ENCODE results near the gene FNDC3B.

DNA sequence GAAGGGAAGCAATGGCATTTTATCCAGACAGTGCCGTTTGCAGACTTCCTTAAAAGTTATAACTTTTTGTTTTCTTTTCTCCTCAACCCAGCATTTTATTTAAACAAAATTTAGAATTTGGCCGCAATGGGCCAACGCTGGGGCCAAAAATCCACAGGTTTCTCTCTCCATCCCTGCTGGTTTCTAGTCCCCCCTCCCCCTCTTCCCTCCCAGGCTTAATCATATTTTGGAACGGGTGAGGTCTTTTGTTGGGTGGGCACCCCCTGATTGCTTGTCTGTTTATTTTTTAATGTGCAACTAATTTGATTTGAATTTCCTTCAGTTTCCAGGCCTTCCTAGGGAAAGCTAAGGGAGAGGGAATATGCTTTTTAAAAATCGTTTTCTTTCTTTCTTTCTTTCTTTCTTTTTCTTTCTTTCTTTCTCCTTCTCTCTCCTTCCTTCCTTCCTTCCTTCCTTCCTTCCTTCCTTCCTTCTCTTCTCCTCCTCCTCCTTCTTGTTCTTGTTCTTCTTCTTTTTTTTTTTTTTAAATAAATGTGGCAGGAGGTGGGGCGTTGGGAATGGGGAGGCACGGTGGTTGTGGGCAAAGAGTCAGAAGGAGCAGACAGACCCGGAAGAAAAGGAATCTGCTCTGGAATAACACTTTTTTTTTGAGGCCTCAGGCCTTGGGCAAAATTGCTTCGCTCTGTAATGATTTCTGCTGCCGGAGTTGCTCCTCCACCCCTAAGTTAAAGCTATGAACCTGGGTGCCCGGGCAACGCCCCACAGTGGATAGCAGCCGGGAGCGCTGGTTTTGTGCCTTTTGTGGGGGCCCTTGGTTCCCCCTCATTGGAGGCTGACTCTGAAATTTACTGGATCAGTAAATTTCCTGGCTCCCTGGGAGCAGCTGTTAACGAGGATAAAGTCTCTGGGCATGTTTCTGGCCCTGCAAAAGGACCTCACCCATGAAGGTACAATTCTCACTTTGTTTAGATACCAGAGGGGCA, 1.9 kb downstream of the FNDC3B start:
- TF ChIP-seq, protein P1, sequence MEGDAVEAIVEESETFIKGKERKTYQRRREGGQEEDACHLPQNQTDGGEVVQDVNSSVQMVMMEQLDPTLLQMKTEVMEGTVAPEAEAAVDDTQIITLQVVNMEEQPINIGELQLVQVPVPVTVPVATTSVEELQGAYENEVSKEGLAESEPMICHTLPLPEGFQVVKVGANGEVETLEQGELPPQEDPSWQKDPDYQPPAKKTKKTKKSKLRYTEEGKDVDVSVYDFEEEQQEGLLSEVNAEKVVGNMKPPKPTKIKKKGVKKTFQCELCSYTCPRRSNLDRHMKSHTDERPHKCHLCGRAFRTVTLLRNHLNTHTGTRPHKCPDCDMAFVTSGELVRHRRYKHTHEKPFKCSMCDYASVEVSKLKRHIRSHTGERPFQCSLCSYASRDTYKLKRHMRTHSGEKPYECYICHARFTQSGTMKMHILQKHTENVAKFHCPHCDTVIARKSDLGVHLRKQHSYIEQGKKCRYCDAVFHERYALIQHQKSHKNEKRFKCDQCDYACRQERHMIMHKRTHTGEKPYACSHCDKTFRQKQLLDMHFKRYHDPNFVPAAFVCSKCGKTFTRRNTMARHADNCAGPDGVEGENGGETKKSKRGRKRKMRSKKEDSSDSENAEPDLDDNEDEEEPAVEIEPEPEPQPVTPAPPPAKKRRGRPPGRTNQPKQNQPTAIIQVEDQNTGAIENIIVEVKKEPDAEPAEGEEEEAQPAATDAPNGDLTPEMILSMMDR (IDR thresholded peaks at IDR 0.05 in 8 of 11, conservative IDR thresholded peaks at IDR 0.05 in 3 of 11) = no peak
- TF ChIP-seq POLR2A (IDR thresholded peaks at IDR 0.05) (no peak), POLR2AphosphoS5 (IDR thresholded peaks at IDR 0.05) (no peak)
